Spleen (tissue), 7 donors: Measurements from ENCODE around the gene MAEA.

Experiments
- POLR2AphosphoS5 ChIP-seq, 3 donors: sonication (generic); formaldehyde crosslinking; IDR thresholded peaks; one replicate each; pipeline ENCODE4 v1.5.1; 2017; ENCODE audit warnings: antibody characterized with exemption in 3 of 3
- TF ChIP-seq, protein P1 (sequence below), 11 experiments: fragments of 200-600 bp in 7 of 11; fragments of 450-650 bp in 4 of 11; sonication (generic) in 4 of 11; IDR thresholded peaks in 8 of 11; conservative IDR thresholded peaks in 3 of 11; 1 replicate in 7 of 11; 2 replicates in 4 of 11; pipeline versions ENCODE4 v1.4.0 to v1.8.0; 2016 to 2021; ENCODE audit warnings: antibody characterized with exemption in 11 of 11, inconsistent platforms in 4 of 11, mild to moderate bottlenecking in 1 of 11
- donor health status: DM: no; HTN: no; CAD: no; lungs with moderate emphysema.
- donor health status: DM: no; HTN: no; CAD: no.
- donor health status: DM: no; HTN: no; CAD: no.

DNA sequence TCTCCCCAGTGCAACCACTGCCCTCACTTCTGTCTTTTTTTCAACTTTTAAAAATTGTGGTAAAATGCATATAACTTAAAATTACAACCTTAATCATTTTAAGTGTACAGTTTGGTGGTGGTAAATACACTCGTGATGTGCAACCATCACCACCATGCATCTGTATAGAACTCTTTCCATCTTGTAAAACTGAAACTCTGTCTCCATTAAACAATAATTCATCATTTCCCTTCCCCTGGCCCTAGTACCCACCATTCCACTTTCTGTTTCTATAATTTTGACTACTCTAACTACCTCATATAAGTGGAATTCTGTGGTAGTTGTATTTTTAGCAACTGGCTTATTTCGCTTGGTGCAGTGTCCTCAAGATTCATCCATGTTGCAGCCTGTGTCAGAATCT lies 34.0 kb upstream of the MAEA start:
- TF ChIP-seq, protein P1, sequence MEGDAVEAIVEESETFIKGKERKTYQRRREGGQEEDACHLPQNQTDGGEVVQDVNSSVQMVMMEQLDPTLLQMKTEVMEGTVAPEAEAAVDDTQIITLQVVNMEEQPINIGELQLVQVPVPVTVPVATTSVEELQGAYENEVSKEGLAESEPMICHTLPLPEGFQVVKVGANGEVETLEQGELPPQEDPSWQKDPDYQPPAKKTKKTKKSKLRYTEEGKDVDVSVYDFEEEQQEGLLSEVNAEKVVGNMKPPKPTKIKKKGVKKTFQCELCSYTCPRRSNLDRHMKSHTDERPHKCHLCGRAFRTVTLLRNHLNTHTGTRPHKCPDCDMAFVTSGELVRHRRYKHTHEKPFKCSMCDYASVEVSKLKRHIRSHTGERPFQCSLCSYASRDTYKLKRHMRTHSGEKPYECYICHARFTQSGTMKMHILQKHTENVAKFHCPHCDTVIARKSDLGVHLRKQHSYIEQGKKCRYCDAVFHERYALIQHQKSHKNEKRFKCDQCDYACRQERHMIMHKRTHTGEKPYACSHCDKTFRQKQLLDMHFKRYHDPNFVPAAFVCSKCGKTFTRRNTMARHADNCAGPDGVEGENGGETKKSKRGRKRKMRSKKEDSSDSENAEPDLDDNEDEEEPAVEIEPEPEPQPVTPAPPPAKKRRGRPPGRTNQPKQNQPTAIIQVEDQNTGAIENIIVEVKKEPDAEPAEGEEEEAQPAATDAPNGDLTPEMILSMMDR (IDR thresholded peaks at IDR 0.05 in 8 of 11, conservative IDR thresholded peaks at IDR 0.05 in 3 of 11) = no peak
- no peak for TF ChIP-seq POLR2AphosphoS5 (IDR thresholded peaks at IDR 0.05)
